Measurements from ENCODE around the gene ERC1.

ERC1 gene

DNA sequence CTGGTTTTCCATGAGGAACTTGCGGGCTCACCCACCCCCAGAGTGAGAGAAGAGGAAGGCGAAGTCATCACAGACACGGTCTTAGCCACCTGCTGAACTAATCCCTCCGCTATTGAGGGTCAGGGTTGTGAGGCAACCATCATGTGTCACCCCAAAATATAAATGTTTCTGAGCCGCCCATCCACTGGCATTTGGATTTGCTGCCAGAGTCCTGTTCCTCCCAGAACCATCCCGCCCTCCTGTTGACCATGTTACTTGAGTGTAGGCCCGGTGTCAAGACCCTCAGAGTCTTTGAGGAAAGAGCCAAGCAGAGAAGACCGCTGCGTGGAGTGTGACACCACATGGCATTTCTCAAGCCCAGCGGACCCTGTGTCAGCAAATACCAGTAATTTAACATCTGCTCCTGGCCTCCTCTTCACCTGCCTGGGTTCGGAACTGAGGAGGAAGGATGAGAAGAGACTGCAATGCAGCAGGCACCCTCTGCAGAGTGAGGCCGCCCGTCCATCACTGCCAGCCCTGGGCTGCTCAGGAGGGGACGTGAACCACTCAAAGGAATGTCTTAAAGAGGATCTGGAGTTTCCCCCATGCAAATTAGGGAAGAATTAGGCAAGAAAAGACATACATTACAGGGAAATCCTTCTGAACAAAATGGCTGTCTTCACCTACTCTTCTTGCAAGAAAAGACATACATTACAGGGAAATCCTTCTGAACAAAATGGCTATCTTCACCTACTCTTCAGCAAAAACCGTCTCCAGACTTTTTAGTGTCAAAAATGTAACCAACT lies 502.9 kb downstream of the ERC1 start:
- DNase-seq (ENCODE audit: low spot score), result no peak

DNA sequence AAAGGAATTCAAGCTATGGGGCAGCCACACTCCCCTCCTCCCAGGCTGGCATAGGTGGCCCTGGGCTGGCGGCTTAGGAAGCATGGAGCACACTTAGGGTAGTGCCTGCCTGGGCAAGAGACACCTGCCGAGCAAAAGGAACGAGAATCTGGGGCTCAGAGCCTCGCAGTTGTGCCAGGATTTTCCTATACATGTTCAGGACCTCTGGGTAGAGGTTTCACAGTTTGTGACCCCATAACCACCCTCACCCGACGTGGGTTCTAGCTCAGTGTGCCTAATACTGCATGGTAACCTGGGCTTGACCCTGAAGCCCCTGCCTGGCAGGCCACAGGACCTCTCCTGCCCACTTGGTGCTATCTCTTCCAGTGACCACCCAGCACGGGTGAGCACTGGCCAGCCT lies 503.8 kb downstream of the ERC1 start:
- DNase-seq (ENCODE audit: low spot score), result no peak

DNA sequence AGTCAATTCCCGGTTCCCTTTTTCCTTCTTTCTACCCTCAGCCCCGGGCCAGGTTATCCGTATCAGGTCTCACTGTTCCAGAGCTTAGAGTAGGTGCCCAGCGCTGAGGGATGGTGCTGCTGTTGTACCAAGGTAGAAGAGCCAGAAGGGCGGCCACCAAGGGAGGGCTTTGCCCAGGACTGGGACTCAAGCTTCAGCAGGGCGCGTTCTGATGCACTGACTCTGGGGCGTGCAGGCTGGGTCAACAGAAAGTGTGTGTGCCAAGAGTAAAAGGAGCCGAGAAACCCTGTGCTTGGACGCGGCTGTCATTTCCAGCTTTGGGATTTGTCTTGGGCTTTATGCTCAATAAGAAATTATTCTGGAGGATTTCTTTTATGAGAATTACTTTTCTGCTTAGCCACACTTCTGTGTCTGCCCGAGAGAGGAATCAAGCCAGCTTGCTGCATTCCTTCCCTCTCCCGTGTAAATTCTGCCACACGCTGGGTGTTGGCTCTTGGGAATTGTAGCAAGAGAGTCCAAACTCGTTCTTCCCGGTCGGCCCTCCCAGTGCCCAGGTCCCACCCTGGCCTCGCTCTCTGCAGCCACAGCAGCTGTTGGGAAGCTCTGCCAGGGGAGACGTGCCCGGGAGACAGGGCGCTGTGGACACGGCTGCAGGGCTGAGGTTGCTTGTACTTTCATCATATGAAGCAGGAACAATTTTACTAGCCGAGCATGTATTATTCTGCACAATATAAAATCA lies 505.3 kb downstream of the ERC1 start:
- no peak for DNase-seq (ENCODE audit: low spot score)

DNA sequence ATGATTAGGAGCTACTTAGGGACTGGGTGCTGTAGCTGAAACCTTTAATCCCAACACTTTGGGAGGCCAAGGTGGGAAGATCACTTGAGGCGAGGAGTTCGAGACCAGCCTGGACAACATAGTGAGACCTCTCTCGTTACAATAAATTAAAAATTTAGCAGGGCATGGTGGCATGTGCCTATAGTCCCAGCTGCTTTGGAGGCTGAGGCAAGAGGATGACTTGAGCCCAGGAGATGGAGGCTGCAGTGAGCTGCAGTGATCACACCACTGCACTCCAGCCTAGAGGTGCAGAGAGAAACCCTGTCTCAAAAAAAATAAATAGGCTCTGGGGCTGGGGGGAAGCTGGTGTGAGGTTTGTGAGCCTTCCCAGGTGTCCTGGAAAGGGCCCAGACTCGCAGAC lies 506.1 kb downstream of the ERC1 start:
- no peak for DNase-seq (ENCODE audit: low spot score)

DNA sequence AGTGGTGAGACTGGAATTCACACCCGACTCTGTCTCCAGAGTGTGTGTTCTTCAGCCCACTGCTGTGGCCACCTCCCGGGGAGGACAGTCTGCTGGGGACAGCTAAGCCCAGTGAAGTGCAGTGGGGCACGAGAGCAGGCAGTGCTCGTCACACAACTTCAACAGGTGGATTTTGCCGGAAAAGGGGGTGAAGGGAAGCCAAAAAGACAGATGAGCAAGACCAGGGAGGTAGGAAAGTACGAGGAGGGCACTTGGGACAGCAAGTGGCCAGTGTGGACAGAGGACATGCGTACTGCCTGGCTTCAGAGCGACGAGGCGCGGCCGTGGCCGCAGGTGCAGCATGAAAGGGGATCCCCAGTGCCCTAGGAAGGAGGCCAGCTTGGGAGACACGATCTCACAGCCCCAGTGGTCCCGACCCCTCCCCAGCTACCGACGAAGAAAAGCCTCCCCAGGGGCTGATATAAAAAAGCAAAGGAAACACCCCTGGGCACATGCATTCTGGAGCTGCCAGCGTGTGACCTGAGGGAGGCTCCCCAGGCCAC lies 507.2 kb downstream of the ERC1 start:
- DNase-seq (ENCODE audit: low spot score), result no peak

DNA sequence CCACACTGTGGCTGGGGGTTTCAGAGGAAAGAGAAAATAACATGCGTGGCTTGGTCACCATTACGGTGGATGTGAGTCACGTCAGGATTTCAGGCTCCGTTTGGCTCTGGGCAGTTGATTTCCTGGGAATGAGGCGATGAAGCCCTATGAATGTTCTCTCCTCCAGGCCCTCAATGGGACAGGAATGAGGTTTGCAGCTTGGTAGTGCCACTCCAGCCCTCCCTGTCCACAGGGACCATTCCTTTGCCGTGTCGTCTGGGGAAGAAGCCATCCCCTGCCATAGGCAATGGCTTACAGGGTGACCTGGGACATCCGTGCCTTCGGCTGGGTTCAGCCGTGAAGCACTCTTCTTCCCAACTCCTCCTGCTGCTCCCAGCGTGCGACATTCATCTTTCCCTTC lies 508.3 kb downstream of the ERC1 start:
- DNase-seq (ENCODE audit: low spot score), result no peak

DNA sequence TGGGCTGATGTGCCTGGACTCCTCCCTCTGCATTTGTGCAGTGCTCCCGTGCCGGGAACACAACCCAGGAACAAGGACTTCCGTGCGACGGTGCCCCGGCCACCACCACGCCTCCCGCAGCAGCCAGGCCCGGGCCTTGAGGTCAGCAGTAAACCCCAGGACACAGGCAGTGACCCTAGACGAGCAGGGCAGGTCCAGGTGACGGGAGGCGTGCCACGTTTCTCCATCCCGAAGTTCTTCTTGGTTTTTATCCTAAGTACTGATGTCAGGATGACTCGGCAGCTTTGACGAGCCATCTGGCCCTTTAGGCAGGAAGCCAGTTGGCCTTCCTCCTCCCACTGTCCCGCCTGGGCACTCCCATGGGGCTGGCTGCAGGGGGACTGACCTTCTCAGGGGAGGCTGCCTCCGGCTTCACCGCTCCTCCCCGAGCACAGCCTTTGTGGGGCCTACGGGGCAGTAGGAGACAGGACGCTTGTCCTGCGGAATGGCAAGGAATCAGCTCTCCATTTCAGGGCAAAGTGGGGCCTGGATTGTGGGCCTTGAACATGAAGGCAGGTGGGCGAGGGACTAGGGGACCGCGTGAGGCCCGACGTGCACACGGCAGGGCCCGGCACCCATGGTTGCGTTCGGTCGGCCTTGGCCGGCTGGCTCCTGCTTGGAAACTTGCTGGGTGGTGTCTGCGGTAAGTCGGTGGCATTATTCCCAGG lies 509.2 kb downstream of the ERC1 start:
- no peak for DNase-seq (ENCODE audit: low spot score)

DNA sequence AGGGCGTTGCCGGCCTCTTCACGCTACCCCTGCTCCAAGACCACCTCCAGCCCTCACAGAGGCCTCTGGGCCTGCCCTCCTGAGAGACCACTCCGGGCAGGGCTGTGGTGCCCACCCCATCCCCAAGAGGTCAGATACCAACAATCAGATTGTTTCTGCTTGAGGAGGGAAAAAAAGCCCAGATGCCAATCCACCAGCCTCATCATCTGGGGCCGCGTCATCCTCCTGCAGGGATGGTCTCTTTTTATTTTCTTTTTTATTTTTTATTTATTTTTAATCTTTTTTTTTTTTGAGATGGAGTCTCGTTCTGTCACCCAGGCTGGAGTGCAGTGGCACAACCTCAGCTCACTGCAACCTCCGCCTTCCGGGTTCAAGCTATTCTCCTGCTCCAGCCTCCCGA lies 510.0 kb downstream of the ERC1 start:
- DNase-seq (ENCODE audit: low spot score), result no peak

DNA sequence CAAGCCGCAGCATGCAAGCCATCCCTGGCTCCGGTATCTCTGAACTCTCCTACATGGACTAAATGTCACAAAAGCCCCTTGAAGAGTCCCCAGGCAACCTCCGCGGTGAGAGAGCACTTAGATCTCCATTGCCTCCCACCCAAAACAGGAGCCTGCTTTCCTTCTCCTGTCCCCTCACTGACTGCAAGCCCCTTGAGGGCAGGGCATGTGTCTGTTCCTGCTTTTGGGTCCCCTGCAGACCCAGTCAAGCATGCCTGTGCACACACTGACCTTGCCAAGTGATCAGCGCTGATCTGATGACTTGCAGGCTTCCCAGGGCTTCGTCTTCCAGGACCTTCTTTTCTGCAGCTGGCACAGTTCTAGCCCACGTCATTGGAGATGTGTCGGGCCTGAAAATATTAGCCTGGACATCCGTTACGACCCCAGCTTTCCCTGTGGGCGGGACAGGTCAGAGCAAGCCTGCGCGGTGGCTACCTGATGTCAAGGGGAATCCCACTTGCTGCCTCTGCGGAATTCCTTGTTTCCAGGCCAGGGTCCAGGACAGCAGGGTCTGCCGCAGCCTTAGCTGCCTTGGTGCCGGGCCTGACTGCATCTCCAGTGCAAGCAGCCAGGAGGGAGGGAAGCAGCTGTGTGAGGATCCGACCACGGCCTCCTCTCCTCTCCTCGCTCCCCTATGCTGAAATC lies 510.8 kb downstream of the ERC1 start:
- DNase-seq (ENCODE audit: low spot score), result no peak

DNA sequence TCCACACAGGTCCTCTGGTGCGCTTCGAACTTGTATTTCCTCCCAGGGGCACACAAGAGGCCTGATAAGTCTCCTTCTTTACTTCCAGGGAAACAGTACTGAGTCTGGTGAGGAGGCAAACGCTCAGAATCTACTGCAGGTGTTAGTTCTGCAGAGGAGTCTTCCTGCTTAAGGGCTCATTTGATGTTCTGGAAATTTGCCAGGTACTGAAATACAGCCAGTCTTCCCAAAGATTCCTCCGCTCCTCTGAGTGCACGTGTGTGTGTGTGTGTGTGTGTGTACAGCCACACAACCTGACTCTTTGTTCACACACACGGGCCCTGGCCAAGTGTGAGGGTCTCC lies 511.3 kb downstream of the ERC1 start:
- no peak for DNase-seq (ENCODE audit: low spot score)

DNA sequence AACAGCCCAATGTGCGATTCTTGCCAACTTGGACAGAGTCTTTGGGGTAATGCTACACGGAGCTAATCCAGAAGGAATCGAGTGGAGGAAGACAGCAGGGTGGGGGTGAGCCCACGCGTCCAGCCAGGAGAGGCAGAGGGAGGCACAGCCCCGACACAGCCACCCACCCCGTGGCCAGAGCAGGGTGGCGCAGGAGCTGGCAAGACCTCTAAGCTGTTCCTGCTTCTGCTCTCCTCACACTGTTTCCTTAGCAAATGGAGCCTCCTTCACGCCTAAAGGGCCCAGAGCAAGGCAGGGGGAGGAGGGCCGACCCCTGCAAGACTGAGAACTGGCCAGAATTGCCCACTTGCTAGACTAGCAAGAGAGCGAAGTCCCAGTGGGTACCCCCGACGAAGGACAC lies 511.8 kb downstream of the ERC1 start:
- no peak for DNase-seq (ENCODE audit: low spot score)

DNA sequence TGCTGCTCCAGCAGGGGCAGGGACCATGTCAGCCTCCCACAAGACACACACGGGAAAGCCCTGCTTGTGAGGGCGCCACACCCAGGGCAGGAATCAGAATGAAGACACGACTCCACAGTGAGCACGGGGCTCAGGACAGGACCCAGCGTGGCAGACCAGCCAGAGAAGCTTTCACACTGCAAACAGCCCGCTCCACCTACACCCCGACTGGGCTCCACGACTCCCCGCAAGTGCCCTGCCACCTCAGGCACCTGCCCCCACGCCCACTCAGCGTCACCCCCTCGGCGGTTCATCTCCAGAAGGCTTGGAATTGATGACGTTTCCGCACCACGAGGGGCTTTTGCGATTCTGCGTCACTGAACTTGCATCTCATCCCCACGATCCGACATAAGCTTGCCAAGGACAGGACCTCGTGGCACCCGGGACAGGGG lies 512.3 kb downstream of the ERC1 start:
- no peak for DNase-seq (ENCODE audit: low spot score)

DNA sequence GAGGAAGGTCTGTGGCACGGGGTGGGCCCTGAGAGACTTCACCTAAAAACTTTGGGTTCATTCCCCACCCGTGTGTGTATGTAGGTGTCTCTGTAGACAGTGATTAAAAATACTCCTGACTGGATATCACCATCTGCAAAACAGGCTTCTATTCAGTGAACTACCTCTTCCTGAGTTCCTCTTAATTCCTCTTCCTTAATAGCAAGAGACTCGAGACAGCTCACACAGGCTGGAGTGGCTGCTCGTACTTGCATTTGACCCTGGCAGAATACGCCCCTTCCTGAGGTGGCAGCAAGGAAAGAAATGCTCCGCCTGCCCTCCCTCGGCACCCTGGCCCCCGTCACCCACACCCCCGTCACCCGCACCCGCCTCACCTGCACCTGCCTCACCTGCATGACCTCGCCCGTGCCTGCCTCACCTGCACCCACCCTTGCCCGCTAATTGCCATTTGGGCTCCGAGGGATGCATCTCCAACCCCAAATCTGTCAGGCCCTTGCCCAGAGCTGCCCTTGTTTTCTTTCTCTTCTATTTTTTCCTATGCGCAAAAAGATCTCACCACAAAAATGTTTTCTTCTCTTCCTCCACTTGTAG lies 513.4 kb downstream of the ERC1 start:
- DNase-seq (ENCODE audit: low spot score), result no peak

DNA sequence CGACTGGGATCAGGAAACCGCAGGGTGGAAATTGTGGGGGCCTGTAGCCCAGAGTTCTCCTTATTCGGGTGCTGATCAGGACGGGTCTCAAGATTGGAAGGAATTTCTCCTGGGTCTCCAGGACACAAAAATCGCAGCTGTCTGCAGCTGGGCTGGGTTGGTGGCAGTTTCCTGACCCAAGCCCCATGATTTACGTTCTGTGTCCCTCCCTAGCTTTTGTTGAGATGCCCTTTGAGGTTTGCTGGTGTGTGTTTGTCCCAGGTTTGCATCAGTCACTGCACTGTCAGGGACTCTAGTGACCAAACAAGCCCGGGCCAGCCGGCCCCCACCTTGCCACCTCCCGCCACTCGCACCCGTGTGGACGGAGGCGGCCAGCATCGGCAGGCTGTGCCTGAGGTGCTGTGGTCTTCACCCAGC lies 513.9 kb downstream of the ERC1 start:
- no peak for DNase-seq (ENCODE audit: low spot score)

DNA sequence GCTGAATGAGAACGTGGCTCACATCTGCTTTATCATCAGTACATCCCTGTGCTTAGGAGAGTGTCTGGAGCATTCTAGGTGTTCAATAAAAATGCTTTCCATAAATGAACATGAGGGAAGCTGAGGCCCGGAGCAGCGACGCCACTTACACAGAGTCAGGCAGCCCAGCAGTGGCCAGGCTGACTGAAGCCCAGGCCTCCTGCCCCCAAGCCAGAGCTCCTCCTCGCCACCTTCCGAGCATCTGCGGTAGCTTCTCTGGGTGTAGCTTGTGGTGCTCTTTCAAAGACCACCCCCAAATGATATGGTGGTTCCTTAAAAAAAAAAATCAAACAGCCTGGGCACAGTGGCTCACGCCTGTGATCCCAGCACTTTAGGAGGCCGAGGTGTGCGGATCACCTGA lies 514.6 kb downstream of the ERC1 start:
- DNase-seq (ENCODE audit: low spot score), result no peak

DNA sequence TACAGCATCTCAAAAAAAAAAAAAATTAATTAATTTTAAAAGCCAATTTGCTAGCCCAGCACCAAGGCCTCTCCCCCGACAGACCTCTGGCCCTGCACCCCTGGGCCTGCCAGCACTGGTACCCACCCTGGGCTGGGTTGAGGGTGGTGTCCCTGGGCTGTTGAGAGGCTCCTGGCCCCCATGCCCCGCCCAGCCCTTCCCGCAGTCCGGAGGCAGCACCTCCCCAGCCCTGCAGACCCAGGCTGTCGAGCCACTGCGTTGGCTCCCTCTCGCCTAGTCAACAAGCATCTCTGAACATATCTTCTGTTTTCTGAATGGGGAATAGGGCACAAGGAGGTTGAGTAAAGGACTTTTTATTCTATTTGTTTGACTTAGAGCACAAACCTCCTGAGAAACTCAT lies 516.3 kb downstream of the ERC1 start:
- no peak for DNase-seq (ENCODE audit: low spot score)

DNA sequence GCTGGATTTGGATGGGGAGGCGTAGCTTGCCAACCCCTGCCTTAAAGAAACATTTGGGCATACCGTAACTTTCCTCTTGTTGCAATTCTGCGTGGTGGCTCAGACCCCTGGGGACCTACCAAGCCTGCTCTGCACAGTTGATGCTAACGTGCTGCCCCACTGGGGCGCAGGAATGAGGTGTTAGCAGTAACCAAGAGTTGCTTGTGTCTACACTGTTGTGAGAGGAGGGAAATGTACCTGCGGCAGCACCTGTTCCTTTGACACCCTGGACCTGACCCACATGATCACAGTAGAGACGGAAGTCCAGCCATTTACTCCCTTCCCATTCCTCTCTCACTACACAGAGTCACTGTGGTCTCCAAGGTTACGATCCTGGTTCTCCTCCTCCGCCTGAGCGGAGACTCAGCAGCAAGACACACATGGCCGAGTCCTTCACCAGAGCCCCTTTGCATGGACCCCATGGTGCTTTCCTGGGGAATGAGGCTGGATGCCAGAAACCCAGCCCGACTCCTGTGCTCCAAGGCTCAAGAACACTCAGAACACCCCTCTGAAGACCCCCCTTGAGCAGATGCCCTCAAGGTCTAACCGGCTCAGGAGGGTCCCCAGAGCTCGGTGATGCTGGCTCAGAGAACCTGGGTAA lies 518.5 kb downstream of the ERC1 start:
- no peak for DNase-seq (ENCODE audit: low spot score)

DNA sequence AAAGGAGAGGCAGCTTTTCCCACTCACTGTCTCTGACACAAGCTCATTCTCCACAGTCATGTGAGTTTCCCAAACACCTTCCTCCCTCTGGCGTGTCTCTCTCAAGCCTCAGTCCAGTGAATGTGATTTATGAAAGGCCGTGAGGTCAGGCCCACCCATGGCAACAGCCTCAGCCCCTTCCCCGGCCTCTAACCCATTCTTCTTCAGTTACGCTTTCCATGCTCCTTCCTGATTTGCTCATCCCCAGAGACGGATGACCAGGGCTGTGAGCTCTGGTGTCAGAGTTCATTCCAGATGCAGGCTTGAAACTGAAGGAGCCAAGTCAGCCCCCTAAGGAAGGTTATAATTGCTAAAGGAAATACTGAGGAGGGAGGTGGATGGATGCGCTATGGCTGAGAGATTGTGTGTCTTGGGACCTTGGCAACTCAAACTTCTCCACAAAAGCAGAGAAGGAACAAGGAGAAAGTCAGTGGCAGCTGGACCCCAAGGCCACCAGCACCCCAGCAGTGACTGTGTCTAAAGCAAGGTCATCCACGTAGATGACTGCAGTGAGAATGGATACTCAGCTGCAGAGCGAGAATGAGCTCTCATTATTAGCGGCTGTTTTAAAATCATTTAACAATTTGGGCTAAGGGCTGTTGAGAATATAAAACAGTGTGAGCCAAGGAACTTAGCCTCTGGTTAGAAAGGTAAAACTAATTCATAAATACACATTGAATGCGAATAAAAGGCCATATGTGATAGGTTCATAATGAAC lies 519.2 kb downstream of the ERC1 start:
- no peak for DNase-seq (ENCODE audit: low spot score)

DNA sequence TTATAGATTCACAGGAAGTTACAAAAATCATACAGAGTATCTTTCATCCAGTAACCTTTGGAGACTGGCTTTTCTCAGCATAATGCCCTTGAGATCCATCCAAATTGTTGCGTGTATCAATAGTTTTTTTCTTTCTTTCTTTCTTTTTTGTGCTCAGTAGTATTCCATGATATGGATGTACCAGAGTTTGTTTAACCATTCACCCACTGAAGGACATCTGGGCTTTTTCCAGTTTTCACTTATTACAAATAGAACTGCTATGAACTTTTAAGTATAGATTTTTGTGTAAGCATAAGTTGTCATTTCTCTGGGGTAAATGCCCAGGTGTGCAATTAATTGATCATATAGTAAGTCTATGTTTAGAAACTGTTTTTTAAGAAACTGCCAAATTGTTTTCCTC lies 524.0 kb downstream of the ERC1 start:
- no peak for DNase-seq (ENCODE audit: low spot score)

DNA sequence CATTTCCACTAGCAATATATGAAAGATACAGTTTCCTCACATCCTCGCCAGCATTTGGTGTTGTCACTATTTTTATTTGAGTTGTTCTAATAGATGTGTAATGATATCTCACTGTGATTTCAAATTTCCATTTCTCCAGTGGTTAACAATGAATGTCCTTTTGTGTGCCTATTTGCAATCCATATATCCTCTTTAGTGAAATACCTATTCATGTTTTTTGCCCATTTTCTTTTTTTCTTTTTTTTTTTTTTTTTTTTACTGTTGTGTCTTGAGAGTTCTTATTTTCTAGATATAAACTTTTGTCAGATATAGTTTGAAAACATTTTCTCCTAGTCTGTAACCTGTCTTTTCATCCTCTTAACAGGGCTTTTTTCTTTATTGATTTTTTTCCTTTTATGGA lies 524.4 kb downstream of the ERC1 start:
- DNase-seq (ENCODE audit: low spot score), result no peak

DNA sequence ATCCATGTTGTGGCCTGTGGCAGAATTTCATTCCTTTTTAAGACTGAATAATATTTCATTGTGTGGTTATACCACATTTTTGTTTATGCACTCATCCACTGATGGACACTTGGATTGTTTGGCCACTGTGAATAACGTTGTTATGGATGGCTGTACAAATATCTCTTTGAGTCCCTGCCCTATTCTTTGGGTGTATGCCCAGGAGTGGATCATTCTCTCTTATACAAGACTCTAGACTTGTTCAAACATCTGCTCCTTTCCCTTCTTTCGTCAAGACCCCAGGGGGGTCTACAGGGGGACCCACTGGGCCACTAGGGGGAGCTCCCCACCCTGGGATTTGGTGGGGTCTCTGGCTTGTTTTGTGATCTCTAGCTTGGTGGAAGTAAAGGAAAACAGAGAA lies 526.0 kb downstream of the ERC1 start:
- no peak for DNase-seq (ENCODE audit: low spot score)
